CD4-positive, CD25-positive, alpha-beta regulatory T cell (primary cell): ENCODE results near the gene RHOBTB3. TPM values are rescaled to one million over a fixed set of nuclear protein-coding genes. Genes with fewer than 3 reads are reported as not detected.
A peak's percentile ranks its signal among the peaks of the same experiment; 100 is the strongest.

Experiments
- ATAC-seq, 2 donors: fragments of 150-1000 bp; cut with Tn5 transposase; one replicate each; pipeline ENCODE4 v1.10.0; 2021; ENCODE audit warnings: low read depth in 2 of 2, moderate number of reproducible peaks in 2 of 2, moderate library complexity in 1 of 2
- DNase-seq, 3 donors: peaks; one replicate each; pipeline versions ENCODE4 v3.0.0 to v3.0.0-alpha.2; 2012 to 2022; ENCODE audit warnings: mixed read lengths in 1 of 3
- H3K27ac ChIP-seq: one replicate; pipeline ENCODE4 v1.7.0; 2013; ENCODE audit warnings: mild to moderate bottlenecking, low read length; ENCODE audit not compliant: insufficient read depth, poor library complexity, severe bottlenecking
- H3K27me3 ChIP-seq: one replicate; pipeline ENCODE4 v1.7.0; 2013; ENCODE audit warnings: low read length; ENCODE audit not compliant: control insufficient read depth, insufficient read depth
- H3K36me3 ChIP-seq: one replicate; pipeline ENCODE4 v1.7.0; 2013; ENCODE audit warnings: mild to moderate bottlenecking, low read length, moderate library complexity; ENCODE audit not compliant: control insufficient read depth, insufficient read depth
- H3K4me1 ChIP-seq: 2 replicates; pipeline ENCODE4 v1.7.0; 2013; ENCODE audit warnings: mild to moderate bottlenecking, low read length; ENCODE audit not compliant: insufficient read depth, control insufficient read depth, poor library complexity, severe bottlenecking
- H3K4me3 ChIP-seq: one replicate; pipeline ENCODE4 v1.7.0; 2013; ENCODE audit warnings: low read depth, mild to moderate bottlenecking, low read length, moderate library complexity
- H3K9me3 ChIP-seq, 2 experiments: 1 replicate in 1 of 2; 2 replicates in 1 of 2; pipeline ENCODE4 v1.7.0; 2013; ENCODE audit warnings: low read length in 2 of 2, mild to moderate bottlenecking in 1 of 2, moderate library complexity in 1 of 2; ENCODE audit not compliant: control insufficient read depth in 2 of 2
- H3K27ac Mint-ChIP-seq, 3 donors: one replicate each; pipeline ENCODE4 v1.8.0; 2020 to 2022; ENCODE audit warnings: mild to moderate bottlenecking in 3 of 3, mixed read lengths in 3 of 3, moderate library complexity in 2 of 3
- H3K27me3 Mint-ChIP-seq: one replicate; pipeline ENCODE4 v1.8.0; 2022; ENCODE audit warnings: mild to moderate bottlenecking, mixed read lengths
- H3K36me3 Mint-ChIP-seq: one replicate; pipeline ENCODE4 v1.8.0; 2020; ENCODE audit warnings: mixed read lengths
- H3K4me1 Mint-ChIP-seq, 4 donors: one replicate each; pipeline ENCODE4 v1.8.0; 2020 to 2022; ENCODE audit warnings: mixed read lengths in 4 of 4, mild to moderate bottlenecking in 1 of 4
- H3K4me3 Mint-ChIP-seq, 4 donors: one replicate each; pipeline ENCODE4 v1.8.0; 2020 to 2022; ENCODE audit warnings: mild to moderate bottlenecking in 4 of 4, mixed read lengths in 4 of 4, moderate library complexity in 3 of 4
- H3K9me3 Mint-ChIP-seq, 7 donors: one replicate each; pipeline ENCODE4 v1.8.0; 2020 to 2022; ENCODE audit warnings: mixed read lengths in 7 of 7, mild to moderate bottlenecking in 3 of 7, moderate library complexity in 2 of 7
- polyA plus RNA-seq, 4 donors: library from polyadenylated mRNA; unstranded; fragments of 300-500 nt; fragmentation: Illumina TruSeq; gene quantifications; one replicate each; pipeline ENCODE4 v1.2.3, GENCODE V29; 2021
- total RNA-seq: library from RNA; stranded (reverse); gene quantifications from one replicate; pipeline ENCODE4 v1.2.3, GENCODE V29; 2022

The RHOBTB3 gene
- total and polyA plus RNA-seq, 5 donors from 2014 or later, result 1.4 to 2.8 (median 2.6) TPM

DNA sequence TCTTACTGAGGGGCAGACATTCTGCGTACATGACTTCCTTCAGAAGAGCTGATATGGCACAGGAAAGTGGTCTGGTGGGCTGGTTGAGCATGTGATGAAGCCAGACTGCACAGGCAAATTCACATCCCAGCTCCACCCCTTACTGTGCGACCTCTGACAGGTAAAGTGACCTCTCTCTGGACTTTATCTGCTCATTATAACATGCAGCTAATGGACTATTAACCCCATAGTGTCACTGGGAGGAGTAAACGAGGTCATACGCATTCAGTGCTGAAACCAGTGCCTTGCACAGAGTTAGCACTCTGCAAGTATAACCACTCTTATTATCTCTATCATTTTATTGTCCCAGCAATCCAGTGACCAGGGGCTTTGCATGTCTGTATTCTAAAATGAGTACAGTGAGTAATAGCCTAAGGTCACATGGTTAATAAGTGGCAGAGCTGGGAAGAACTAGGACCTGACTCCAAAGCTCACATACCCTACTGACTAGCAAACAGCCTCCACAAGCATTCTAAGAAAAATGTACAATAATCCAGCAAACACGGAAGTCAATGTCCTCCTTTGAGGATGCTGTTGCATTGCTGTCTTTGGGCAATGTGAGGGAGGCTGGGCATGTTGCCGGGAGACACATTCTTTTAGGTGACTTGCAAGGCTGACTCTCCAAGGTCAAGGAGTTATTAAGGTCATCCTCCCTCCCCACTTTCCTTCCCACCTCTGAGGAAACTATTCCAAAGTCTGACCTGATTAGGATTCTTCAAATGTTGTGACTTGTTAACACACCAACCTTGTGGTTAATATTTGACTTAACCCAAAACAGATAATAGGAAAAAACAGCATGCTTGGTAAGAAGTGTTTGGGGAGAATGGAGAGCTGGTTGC lies 72.4 kb downstream of the RHOBTB3 start:
- no peaks in the 10 kb centered on the region for H3K9me3 ChIP-seq
- no peaks in the 10 kb centered on the region for H3K27me3 Mint-ChIP-seq
- H3K4me3 ChIP-seq, result no peak overlapping the region
- DNase-seq (no peak), ATAC-seq (no peak)
- H3K36me3 ChIP-seq, result peaks cover 5% of the 10 kb centered on the region
- H3K36me3 Mint-ChIP-seq, result peaks cover 18% of the 10 kb centered on the region
- no peak overlapping the region for H3K4me3 Mint-ChIP-seq
- H3K9me3 Mint-ChIP-seq, result no peaks in the 10 kb centered on the region
- H3K27me3 ChIP-seq, result no peaks in the 10 kb centered on the region
- no peak overlapping the region for H3K27ac Mint-ChIP-seq
- peaks cover 6 to 12% (median 9%) of the 10 kb centered on the region in 4 donors for H3K4me1 Mint-ChIP-seq
- H3K27ac ChIP-seq, result no peak overlapping the region
- H3K4me1 ChIP-seq, result peaks cover 12% of the 10 kb centered on the region

DNA sequence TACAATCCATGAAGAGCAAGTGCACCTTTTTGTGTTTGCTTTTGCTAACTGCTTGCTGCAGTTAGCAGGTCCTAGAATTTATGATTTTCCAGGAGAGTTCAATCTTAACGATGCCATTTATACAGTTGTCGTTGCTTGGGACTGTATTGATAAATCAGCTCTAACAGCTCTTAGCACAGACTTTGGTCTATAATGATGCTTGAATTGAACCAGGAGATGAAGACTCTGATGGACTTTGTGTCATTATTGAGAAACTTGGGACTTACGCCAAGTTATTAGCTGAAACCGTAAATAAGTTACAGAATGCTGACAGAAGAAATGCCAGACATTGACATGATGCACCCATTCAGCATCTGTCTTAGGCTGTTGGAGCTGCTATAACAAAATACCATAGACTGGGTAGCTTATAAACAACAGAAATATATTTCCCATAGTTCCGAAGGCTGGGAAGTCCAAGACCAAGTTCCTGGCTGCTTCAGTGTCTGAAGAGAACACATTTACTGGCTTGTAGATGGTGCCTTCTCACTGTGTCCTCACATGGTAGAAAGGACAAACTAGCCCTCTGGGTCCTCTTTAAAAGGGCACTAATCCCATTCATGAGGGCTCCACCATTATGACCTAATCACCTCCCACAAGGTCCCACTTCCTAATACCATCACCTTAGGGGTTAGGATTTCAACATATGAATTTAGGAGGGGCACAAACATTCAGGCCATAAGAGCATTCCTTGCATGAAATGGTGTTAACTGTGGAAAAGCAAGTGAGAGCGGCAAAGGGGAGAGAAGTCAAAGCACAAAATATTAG lies 73.8 kb downstream of the RHOBTB3 start:
- Histone ChIP-seq H3K4me3 (no peak overlapping the region), H3K27ac (no peak overlapping the region), H3K36me3 (peaks cover 5% of the 10 kb centered on the region), H3K9me3 (no peaks in the 10 kb centered on the region), H3K27me3 (no peaks in the 10 kb centered on the region), H3K4me1 (peaks cover 27% of the 10 kb centered on the region)
- Mint-ChIP-seq H3K9me3 (no peaks in the 10 kb centered on the region), H3K27me3 (no peaks in the 10 kb centered on the region), H3K27ac (no peak overlapping the region), H3K4me3 (no peak overlapping the region), H3K36me3 (peaks cover 18% of the 10 kb centered on the region), H3K4me1 (peaks cover 14 to 26% (median 21%) of the 10 kb centered on the region in 4 donors)
- DNase-seq (no peak), ATAC-seq (no peak)

DNA sequence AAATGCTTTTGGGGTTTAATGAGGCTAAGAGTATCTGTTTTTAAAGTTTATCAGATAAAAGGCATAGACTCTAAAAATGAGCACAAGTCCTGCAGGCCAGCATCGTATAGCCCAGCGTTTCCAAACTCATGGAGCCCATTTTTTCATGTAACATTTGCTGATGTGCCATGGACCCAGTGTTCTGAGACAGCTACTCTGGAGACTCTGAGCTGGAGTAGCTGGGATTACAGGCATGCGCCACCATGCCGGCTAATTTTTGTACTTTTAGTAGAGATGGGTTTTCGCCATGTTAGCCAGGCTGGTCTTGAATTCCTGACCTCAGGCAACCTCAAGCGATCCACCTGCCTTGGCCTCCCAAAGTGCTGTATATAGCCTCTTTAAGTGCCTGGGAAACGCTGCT lies 75.6 kb downstream of the RHOBTB3 start:
- H3K27ac ChIP-seq, result no peak overlapping the region
- H3K9me3 Mint-ChIP-seq, result no peaks in the 10 kb centered on the region
- H3K27ac Mint-ChIP-seq, result no peak overlapping the region
- peaks cover 42% of the 10 kb centered on the region for H3K4me1 ChIP-seq
- no peak for DNase-seq
- no peak for ATAC-seq
- H3K9me3 ChIP-seq, result no peaks in the 10 kb centered on the region
- peaks cover 16% of the 10 kb centered on the region for H3K36me3 Mint-ChIP-seq
- no peak overlapping the region for H3K4me3 ChIP-seq
- H3K27me3 Mint-ChIP-seq, result no peaks in the 10 kb centered on the region
- H3K36me3 ChIP-seq, result peaks cover 5% of the 10 kb centered on the region
- peaks cover 23 to 44% (median 35%) of the 10 kb centered on the region in 4 donors for H3K4me1 Mint-ChIP-seq
- H3K27me3 ChIP-seq, result no peaks in the 10 kb centered on the region
- H3K4me3 Mint-ChIP-seq, result no peak overlapping the region

DNA sequence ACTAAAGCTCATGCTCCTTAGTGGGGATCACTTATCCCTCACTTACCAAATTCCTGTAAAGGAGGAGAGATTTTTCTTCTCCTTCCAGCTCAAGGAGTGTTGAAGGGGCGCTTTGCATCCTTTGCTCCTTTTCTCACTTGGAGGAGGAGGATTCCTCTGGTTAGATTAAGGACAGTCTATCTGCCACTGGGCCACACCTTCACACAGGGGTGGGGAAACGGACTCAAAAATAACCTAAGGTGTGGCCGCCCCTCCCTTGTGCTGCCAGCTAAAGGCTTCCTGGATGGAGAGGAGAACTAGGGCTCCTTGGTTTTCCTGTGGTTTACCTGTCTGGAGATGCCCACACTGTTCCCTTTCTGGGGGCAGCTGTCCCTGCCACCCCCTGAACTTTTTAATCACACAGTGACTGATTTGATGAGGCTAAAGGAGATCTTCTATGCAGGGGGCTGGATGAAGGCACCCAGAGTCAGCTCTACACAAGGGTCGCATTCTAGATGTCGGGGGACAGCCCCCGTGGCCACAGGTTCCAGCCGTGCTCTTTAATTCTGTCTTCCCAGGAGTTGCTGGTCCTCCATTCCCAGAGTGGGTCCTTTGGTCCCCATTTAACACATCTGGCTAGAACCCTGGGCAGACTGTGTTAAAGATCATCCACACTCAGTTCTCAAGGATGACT lies 77.0 kb downstream of the RHOBTB3 start:
- DNase-seq, result peak in 1 of 3 donors; percentile 28
- H3K4me1 ChIP-seq, result peaks cover 56% of the 10 kb centered on the region
- H3K9me3 Mint-ChIP-seq, result no peaks in the 10 kb centered on the region

DNA sequence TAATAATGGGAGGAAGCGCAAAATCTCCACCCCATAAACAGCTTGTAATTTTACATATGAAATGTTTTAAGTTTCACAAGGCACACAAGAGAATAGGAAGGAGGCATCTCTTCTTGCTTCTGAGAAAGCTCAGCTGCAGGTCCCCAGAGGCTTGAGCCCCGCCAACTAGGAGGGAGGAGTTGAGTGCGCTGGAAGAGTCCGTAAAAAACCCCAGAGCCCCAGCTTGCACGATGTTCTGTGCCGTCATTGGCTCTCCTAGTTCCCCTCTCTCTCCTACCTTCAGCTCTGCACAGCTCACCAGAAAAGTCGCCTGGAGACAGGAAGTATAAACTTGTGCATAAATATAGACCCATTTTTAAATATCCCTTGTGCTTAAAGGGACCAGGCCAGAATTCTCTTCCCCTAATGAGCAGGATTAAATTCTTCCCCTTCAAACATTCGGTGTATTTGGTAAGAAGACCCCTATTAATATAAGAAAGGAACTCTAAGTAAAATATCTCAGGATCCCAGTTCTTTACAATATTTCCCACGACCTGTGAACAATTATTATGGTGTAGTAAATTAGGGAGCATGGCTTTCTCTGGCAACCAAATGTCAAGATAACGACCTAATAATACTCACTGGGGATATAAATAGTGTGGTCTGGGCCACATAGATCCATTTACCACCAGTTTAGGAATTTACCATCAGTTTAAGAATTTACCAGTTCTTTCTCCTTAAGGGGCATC lies 77.7 kb downstream of the RHOBTB3 start:
- Histone ChIP-seq H3K27ac (peak overlapping the region; percentile 74), H3K27me3 (no peaks in the 10 kb centered on the region), H3K9me3 (no peaks in the 10 kb centered on the region), H3K4me1 (peaks cover 56% of the 10 kb centered on the region), H3K4me3 (peak overlapping the region; percentile 68), H3K36me3 (peaks cover 15% of the 10 kb centered on the region)
- ATAC-seq (peak; percentile 99), DNase-seq (peak; percentile 64 to 94 (median 84))
- H3K36me3 Mint-ChIP-seq, result peaks cover 28% of the 10 kb centered on the region
- H3K9me3 Mint-ChIP-seq, result no peaks in the 10 kb centered on the region
- peaks cover 31 to 65% (median 53%) of the 10 kb centered on the region in 4 donors for H3K4me1 Mint-ChIP-seq
- H3K4me3 Mint-ChIP-seq, result peak overlapping the region; percentile 29 to 81 (median 72)
- peak overlapping the region; percentile 81 to 95 (median 92) for H3K27ac Mint-ChIP-seq
- H3K27me3 Mint-ChIP-seq, result no peaks in the 10 kb centered on the region

More for the DNA sequence above, 77.0 kb downstream of the RHOBTB3 start:
- no peak for ATAC-seq
- H3K4me3 Mint-ChIP-seq, result peak overlapping the region; percentile 29 to 81 (median 72)
- H3K27me3 Mint-ChIP-seq, result no peaks in the 10 kb centered on the region
- Histone ChIP-seq H3K36me3 (peaks cover 10% of the 10 kb centered on the region), H3K9me3 (no peaks in the 10 kb centered on the region), H3K4me3 (peak overlapping the region; percentile 68), H3K27ac (peak overlapping the region; percentile 74), H3K27me3 (no peaks in the 10 kb centered on the region)
- peaks cover 23% of the 10 kb centered on the region for H3K36me3 Mint-ChIP-seq
- peak overlapping the region; percentile 81 to 95 (median 92) for H3K27ac Mint-ChIP-seq
- peaks cover 27 to 58% (median 48%) of the 10 kb centered on the region in 4 donors for H3K4me1 Mint-ChIP-seq

DNA sequence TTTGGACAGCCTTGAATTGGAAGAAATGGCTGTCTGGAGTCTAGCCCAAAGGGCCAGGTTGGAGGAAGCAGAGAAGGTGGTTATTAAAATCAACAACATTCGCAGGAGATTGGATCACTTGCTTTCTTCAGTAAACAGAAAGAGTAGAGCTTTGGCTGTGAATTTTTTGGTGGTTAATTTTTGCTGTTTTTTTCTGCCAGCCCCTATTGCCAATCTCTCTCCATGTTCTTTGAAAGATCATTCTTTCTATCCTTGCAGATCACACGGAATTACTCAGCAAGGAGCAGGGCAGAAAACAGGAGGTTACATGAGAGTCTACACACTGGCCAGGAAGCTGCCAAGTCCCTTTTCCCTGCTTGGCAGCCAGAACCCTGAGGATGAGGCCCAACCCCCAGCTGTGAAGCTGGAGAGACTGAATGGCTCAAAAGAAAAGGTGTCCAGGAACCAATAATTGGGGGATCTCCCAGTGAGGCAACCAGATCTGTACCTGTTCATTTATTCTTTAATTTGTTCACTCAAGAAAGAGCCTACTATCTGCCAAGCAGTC lies 78.4 kb downstream of the RHOBTB3 start:
- Mint-ChIP-seq H3K27me3 (no peaks in the 10 kb centered on the region), H3K4me3 (peak overlapping the region; percentile 16 to 73 (median 49)), H3K36me3 (peaks cover 30% of the 10 kb centered on the region), H3K27ac (peak overlapping the region; percentile 81 to 95 (median 92)), H3K4me1 (peaks cover 31 to 72% (median 59%) of the 10 kb centered on the region in 4 donors), H3K9me3 (no peaks in the 10 kb centered on the region)
- Histone ChIP-seq H3K4me3 (peak overlapping the region; percentile 68), H3K27me3 (no peaks in the 10 kb centered on the region), H3K9me3 (no peaks in the 10 kb centered on the region), H3K36me3 (peaks cover 22% of the 10 kb centered on the region), H3K4me1 (peaks cover 56% of the 10 kb centered on the region), H3K27ac (peak overlapping the region; percentile 74)
- ATAC-seq, result no peak
- no peak for DNase-seq
